ENCODE data around the gene EPSTI1. TPM values are rescaled to one million over a fixed set of nuclear protein-coding genes. Genes with fewer than 3 reads are reported as not detected.
"Not testable (repeated sequence)": the region's sequence is repeated elsewhere in the genome, so short reads cannot be mapped to it uniquely, and the experiment has no call there.

The EPSTI1 gene
- total RNA-seq, 3 donors from 2014 or later (not counting 1 experiment from before 2014, with no cell fraction given), result 23.4 to 57.4 (median 34.4) TPM

DNA sequence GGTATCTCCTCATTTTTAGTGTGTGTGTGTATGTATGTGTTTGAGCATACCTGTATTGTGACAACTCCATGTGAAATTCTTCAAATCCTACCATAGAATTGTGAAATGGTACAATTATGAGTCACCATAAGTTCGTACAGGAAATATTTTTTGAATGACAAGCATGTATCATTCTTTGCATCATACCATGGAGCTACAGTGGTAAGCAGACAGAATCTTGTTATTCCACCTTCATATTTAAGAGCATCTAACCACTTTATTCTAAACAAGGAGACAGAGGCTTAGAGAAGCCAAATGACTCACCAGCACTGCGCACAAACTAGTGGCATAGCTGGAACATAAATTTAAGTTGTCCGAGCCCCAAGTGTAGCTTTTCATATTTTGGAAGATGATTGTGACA, 4.5 kb upstream of the EPSTI1 start:
- no peak overlapping the region for H3K4me3 Mint-ChIP-seq
- Histone ChIP-seq H3K36me3 (ENCODE audit: control insufficient read depth, insufficient read depth, low read length) (no peaks in the 10 kb centered on the region), H3K4me1 (ENCODE audit: control insufficient read depth, insufficient read depth, low read length) (peaks cover 9% of the 10 kb centered on the region), H3K27me3 (ENCODE audit: control insufficient read depth, insufficient read depth, low read length) (no peaks in the 10 kb centered on the region), H3K27ac (ENCODE audit: low read length) (no peak overlapping the region), H3K9me3 (ENCODE audit: control insufficient read depth, insufficient read depth, low read length) (no peaks in the 10 kb centered on the region), H3K4me3 (ENCODE audit: low read length) (no peak overlapping the region)
- H3K4me1 Mint-ChIP-seq, result peaks cover 15 to 16% of the 10 kb centered on the region in 2 donors
- 83% methylated on average over 3 of the region's 3 CpGs for WGBS (ENCODE audit: insufficient coverage)
- intact Hi-C loops (cut with micrococcal nuclease), result loop anchor here (10.0 kb wide), 1 partner anchor 1578 kb away; the partner anchor contains the start of gene TSC22D1
- no peak for DNase-seq
- no peaks in the 10 kb centered on the region for H3K9me3 Mint-ChIP-seq
- no peaks in the 10 kb centered on the region for H3K27me3 Mint-ChIP-seq (ENCODE audit: low read depth in 2 of 2)
- TF ChIP-seq, protein P1, sequence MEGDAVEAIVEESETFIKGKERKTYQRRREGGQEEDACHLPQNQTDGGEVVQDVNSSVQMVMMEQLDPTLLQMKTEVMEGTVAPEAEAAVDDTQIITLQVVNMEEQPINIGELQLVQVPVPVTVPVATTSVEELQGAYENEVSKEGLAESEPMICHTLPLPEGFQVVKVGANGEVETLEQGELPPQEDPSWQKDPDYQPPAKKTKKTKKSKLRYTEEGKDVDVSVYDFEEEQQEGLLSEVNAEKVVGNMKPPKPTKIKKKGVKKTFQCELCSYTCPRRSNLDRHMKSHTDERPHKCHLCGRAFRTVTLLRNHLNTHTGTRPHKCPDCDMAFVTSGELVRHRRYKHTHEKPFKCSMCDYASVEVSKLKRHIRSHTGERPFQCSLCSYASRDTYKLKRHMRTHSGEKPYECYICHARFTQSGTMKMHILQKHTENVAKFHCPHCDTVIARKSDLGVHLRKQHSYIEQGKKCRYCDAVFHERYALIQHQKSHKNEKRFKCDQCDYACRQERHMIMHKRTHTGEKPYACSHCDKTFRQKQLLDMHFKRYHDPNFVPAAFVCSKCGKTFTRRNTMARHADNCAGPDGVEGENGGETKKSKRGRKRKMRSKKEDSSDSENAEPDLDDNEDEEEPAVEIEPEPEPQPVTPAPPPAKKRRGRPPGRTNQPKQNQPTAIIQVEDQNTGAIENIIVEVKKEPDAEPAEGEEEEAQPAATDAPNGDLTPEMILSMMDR (IDR thresholded peaks at IDR 0.05), result no peak
- no peak overlapping the region for H3K27ac Mint-ChIP-seq
- no peaks in the 10 kb centered on the region for H3K36me3 Mint-ChIP-seq
- no peak for ATAC-seq

DNA sequence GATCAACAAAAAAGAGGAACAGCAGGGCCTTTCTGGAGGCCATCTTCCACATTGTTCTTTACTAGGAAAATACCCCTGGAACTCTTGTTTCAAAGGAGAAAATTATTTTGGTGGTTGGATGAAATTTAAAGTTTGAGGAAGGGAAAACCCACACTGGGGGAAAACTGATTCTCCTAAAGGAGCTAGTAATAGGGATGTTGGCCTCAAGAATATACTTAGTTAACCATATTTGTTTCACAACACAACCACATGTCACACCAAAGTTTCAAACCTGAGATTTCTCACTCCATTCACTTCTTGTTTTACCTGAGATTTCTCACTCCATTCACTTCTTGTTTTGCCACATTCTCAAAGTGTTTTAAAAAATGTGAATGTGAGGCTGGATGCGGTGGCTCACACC, 2.8 kb upstream of the EPSTI1 start:
- Mint-ChIP-seq H3K27ac (peak overlapping the region in 1 of 2 donors; percentile 98), H3K4me1 (peaks cover 31% of the 10 kb centered on the region in 2 donors), H3K27me3 (ENCODE audit: low read depth in 2 of 2) (no peaks in the 10 kb centered on the region), H3K4me3 (no peak overlapping the region), H3K9me3 (no peaks in the 10 kb centered on the region), H3K36me3 (no peaks in the 10 kb centered on the region)
- intact Hi-C loops (cut with micrococcal nuclease), result loop anchor here (10.0 kb wide), 1 partner anchor 1580 kb away; the partner anchor contains the start of gene TSC22D1
- no peaks in the 10 kb centered on the region for H3K36me3 ChIP-seq (ENCODE audit: control insufficient read depth, insufficient read depth, low read length)
- TF ChIP-seq, protein P1 (IDR thresholded peaks at IDR 0.05), result no peak
- H3K4me3 ChIP-seq (ENCODE audit: low read length), result no peak overlapping the region
- H3K4me1 ChIP-seq (ENCODE audit: control insufficient read depth, insufficient read depth, low read length), result peaks cover 16% of the 10 kb centered on the region
- DNase-seq (no peak), ATAC-seq (no peak)
- no peak overlapping the region for H3K27ac ChIP-seq (ENCODE audit: low read length)
- H3K27me3 ChIP-seq (ENCODE audit: control insufficient read depth, insufficient read depth, low read length), result no peaks in the 10 kb centered on the region
- H3K9me3 ChIP-seq (ENCODE audit: control insufficient read depth, insufficient read depth, low read length), result no peaks in the 10 kb centered on the region
- WGBS (ENCODE audit: insufficient coverage), result no CpG with 5 or more reads among the region's 1 CpG

- intact Hi-C loops (cut with micrococcal nuclease), result loop anchor here (2.0 to 10.0 kb wide), 2 partner anchors 62 to 1582 kb away; partner anchors contain the start of gene TSC22D1
- Mint-ChIP-seq H3K27me3 (ENCODE audit: low read depth in 2 of 2) (no peaks in the 10 kb centered on the region), H3K9me3 (no peaks in the 10 kb centered on the region), H3K4me1 (peaks cover 33 to 34% of the 10 kb centered on the region in 2 donors), H3K27ac (peak overlapping the region; percentile 98 to 99), H3K4me3 (peak overlapping the region; percentile 95), H3K36me3 (no peaks in the 10 kb centered on the region)
- ATAC-seq, result peak in 1 of 3 donors; percentile 1
- no peak for DNase-seq
- Histone ChIP-seq H3K4me3 (ENCODE audit: low read length) (peak overlapping the region; percentile 92), H3K27me3 (ENCODE audit: control insufficient read depth, insufficient read depth, low read length) (no peaks in the 10 kb centered on the region), H3K27ac (ENCODE audit: low read length) (peak overlapping the region; percentile 98), H3K9me3 (ENCODE audit: control insufficient read depth, insufficient read depth, low read length) (no peaks in the 10 kb centered on the region), H3K36me3 (ENCODE audit: control insufficient read depth, insufficient read depth, low read length) (no peaks in the 10 kb centered on the region), H3K4me1 (ENCODE audit: control insufficient read depth, insufficient read depth, low read length) (peaks cover 23% of the 10 kb centered on the region)
- TF ChIP-seq, protein P1 (IDR thresholded peaks at IDR 0.05), result no peak
- 7% methylated on average over 4 of the region's 4 CpGs for WGBS (ENCODE audit: insufficient coverage)
Measured at GRCh38 chr13:42992764-42993122, 702 bp upstream of the EPSTI1 start.

DNA sequence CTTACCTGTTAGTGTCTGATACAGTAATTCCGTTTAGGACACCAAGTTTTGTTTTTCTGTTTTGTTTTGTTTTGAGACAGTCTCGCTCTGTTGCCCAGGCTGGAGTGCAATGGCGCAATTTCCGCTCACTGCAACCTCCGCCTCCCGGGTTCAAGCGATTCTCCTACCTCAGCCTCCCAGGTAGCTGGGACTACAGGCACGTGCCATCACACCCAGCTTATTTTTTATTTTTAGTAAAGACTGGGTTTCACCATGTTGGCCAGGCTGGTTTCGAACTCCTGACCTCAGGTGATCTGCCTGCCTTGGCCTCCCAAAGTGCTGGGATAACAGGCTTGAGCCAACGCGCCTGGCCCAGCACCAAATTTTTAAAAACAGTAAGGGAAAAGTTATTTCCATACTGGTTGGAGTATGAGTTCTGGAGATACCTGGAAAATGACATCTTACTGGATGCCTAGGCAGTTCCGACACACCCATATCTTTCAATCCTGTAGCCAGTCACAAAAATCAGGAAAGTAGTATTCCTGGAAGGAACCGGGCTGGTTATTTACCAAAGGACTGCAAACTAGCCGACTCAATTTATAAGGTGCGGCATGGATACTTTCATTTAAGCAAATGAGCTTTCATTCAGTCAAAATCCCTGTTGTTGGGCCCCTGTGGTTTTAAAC, 676 bp downstream of the EPSTI1 start:
- not testable (repeated sequence) for H3K36me3 Mint-ChIP-seq; ATAC-seq; H3K9me3 Mint-ChIP-seq; H3K27me3 Mint-ChIP-seq (ENCODE audit: low read depth in 2 of 2); H3K9me3 ChIP-seq (ENCODE audit: control insufficient read depth, insufficient read depth, low read length); H3K27me3 ChIP-seq (ENCODE audit: control insufficient read depth, insufficient read depth, low read length); DNase-seq; H3K36me3 ChIP-seq (ENCODE audit: control insufficient read depth, insufficient read depth, low read length)
- whole genome bisulfite sequencing (ENCODE audit: insufficient coverage), result 70% methylated on average over 15 of the region's 15 CpGs
- peak overlapping the region; percentile 92 for H3K4me3 ChIP-seq (ENCODE audit: low read length)
- Mint-ChIP-seq H3K27ac (peak overlapping the region; percentile 98 to 99), H3K4me3 (peak overlapping the region; percentile 95), H3K4me1 (peaks cover 33 to 34% of the 10 kb centered on the region in 2 donors)
- H3K27ac ChIP-seq (ENCODE audit: low read length), result peak overlapping the region; percentile 98
- intact Hi-C loops (cut with micrococcal nuclease), result loop anchor here (2.0 to 10.0 kb wide), 2 partner anchors 31 to 1583 kb away; partner anchors contain the start of genes DNAJC15 and TSC22D1
- peaks cover 23% of the 10 kb centered on the region for H3K4me1 ChIP-seq (ENCODE audit: control insufficient read depth, insufficient read depth, low read length)

Data from natural killer cell (primary cell).